Liver (tissue), 3 donors: ENCODE measurements around the gene PTPRN2.

Source experiments
- HNF4G ChIP-seq: IDR thresholded peaks from 2 replicates; pipeline ENCODE4 v1.6.1; 2016; ENCODE audit warnings: antibody characterized with exemption
- JUND ChIP-seq, 2 donors: IDR thresholded peaks; 2 replicates each; pipeline ENCODE4 v1.6.1; 2016; ENCODE audit warnings: antibody characterized with exemption in 2 of 2
- RAD21 ChIP-seq, 2 donors: IDR thresholded peaks; 2 replicates each; pipeline ENCODE4 v1.6.1; 2016; ENCODE audit warnings: antibody characterized with exemption in 2 of 2, mild to moderate bottlenecking in 2 of 2
- SP1 ChIP-seq: IDR thresholded peaks from 2 replicates; pipeline ENCODE4 v1.6.1; 2018; ENCODE audit warnings: antibody characterized with exemption, mild to moderate bottlenecking
- TAF1 ChIP-seq: conservative IDR thresholded peaks from 2 replicates; pipeline ENCODE4 v1.6.1; 2016; ENCODE audit warnings: antibody characterized with exemption, mild to moderate bottlenecking
- YY1 ChIP-seq: IDR thresholded peaks from 2 replicates; pipeline ENCODE4 v1.6.1; 2016; ENCODE audit warnings: antibody characterized with exemption, mild to moderate bottlenecking
- TF ChIP-seq, protein P1 (sequence below): fragments of 150-350 bp; IDR thresholded peaks from 2 replicates; pipeline ENCODE4 v1.5.1; 2017; ENCODE audit warnings: improper control_type of control experiment, low read depth, low read length; ENCODE audit not compliant: missing input control
- TF ChIP-seq, protein P2 (sequence below): IDR thresholded peaks from 2 replicates; pipeline ENCODE4 v1.6.1; 2016; ENCODE audit warnings: antibody characterized with exemption
- TF ChIP-seq, protein P3 (sequence below): IDR thresholded peaks from 2 replicates; pipeline ENCODE4 v1.6.1; 2016; ENCODE audit warnings: antibody characterized with exemption, mild to moderate bottlenecking
- TF ChIP-seq, protein P4 (sequence below): IDR thresholded peaks from 2 replicates; pipeline ENCODE4 v1.6.1; 2016; ENCODE audit warnings: antibody characterized with exemption
- TF ChIP-seq, protein P5 (sequence below): IDR thresholded peaks from 2 replicates; pipeline ENCODE4 v1.6.1; 2016; ENCODE audit warnings: antibody characterized with exemption
- donor health status: healthy.
- donor health status: healthy.

DNA sequence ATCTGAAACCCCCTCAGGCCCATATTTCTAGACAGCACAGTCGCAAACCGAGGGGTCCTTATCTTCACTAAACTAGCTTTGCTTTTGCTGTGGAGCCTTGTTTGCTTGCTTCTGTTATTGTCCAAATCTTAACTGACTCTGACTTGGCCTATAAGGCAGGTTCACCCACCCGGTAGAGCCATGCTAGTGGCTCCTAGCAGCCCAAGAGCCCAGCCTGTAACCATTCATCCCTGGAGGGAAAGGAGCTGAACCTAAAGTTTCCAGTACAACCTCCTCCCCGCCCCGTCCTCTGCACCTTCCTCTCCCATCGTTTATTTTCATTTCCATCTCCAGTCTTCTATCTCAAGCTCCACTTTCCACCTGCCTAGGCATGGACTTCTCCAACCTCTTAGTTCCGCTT is 345.7 kb downstream of the PTPRN2 start:
- TF ChIP-seq, protein P1, sequence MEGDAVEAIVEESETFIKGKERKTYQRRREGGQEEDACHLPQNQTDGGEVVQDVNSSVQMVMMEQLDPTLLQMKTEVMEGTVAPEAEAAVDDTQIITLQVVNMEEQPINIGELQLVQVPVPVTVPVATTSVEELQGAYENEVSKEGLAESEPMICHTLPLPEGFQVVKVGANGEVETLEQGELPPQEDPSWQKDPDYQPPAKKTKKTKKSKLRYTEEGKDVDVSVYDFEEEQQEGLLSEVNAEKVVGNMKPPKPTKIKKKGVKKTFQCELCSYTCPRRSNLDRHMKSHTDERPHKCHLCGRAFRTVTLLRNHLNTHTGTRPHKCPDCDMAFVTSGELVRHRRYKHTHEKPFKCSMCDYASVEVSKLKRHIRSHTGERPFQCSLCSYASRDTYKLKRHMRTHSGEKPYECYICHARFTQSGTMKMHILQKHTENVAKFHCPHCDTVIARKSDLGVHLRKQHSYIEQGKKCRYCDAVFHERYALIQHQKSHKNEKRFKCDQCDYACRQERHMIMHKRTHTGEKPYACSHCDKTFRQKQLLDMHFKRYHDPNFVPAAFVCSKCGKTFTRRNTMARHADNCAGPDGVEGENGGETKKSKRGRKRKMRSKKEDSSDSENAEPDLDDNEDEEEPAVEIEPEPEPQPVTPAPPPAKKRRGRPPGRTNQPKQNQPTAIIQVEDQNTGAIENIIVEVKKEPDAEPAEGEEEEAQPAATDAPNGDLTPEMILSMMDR = no peak
- no peak for TF ChIP-seq RAD21 (IDR thresholded peaks at IDR 0.05)
- no peak for TF ChIP-seq YY1
- no peak for TF ChIP-seq HNF4G
- TF ChIP-seq, protein P2, sequence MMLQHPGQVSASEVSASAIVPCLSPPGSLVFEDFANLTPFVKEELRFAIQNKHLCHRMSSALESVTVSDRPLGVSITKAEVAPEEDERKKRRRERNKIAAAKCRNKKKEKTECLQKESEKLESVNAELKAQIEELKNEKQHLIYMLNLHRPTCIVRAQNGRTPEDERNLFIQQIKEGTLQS = no peak
- TF ChIP-seq, protein P3, sequence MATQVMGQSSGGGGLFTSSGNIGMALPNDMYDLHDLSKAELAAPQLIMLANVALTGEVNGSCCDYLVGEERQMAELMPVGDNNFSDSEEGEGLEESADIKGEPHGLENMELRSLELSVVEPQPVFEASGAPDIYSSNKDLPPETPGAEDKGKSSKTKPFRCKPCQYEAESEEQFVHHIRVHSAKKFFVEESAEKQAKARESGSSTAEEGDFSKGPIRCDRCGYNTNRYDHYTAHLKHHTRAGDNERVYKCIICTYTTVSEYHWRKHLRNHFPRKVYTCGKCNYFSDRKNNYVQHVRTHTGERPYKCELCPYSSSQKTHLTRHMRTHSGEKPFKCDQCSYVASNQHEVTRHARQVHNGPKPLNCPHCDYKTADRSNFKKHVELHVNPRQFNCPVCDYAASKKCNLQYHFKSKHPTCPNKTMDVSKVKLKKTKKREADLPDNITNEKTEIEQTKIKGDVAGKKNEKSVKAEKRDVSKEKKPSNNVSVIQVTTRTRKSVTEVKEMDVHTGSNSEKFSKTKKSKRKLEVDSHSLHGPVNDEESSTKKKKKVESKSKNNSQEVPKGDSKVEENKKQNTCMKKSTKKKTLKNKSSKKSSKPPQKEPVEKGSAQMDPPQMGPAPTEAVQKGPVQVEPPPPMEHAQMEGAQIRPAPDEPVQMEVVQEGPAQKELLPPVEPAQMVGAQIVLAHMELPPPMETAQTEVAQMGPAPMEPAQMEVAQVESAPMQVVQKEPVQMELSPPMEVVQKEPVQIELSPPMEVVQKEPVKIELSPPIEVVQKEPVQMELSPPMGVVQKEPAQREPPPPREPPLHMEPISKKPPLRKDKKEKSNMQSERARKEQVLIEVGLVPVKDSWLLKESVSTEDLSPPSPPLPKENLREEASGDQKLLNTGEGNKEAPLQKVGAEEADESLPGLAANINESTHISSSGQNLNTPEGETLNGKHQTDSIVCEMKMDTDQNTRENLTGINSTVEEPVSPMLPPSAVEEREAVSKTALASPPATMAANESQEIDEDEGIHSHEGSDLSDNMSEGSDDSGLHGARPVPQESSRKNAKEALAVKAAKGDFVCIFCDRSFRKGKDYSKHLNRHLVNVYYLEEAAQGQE = no peak
- TF ChIP-seq, protein P4, sequence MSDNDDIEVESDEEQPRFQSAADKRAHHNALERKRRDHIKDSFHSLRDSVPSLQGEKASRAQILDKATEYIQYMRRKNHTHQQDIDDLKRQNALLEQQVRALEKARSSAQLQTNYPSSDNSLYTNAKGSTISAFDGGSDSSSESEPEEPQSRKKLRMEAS = no peak
- no peak for TF ChIP-seq JUND (IDR thresholded peaks at IDR 0.05)
- no peak for TF ChIP-seq SP1
- no peak for TF ChIP-seq TAF1
- TF ChIP-seq, protein P5, sequence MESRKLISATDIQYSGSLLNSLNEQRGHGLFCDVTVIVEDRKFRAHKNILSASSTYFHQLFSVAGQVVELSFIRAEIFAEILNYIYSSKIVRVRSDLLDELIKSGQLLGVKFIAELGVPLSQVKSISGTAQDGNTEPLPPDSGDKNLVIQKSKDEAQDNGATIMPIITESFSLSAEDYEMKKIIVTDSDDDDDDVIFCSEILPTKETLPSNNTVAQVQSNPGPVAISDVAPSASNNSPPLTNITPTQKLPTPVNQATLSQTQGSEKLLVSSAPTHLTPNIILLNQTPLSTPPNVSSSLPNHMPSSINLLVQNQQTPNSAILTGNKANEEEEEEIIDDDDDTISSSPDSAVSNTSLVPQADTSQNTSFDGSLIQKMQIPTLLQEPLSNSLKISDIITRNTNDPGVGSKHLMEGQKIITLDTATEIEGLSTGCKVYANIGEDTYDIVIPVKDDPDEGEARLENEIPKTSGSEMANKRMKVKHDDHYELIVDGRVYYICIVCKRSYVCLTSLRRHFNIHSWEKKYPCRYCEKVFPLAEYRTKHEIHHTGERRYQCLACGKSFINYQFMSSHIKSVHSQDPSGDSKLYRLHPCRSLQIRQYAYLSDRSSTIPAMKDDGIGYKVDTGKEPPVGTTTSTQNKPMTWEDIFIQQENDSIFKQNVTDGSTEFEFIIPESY = no peak
